Activated T-cell treated with anti-CD3 and anti-CD28 coated beads for 1 hour (primary cell): ENCODE results near the gene RNF149.

ENCODE experiments used
- DNase-seq: peaks from one replicate; pipeline ENCODE4 v3.0.0-alpha.2; 2020; ENCODE audit warnings: low read depth

Gene RNF149

DNA sequence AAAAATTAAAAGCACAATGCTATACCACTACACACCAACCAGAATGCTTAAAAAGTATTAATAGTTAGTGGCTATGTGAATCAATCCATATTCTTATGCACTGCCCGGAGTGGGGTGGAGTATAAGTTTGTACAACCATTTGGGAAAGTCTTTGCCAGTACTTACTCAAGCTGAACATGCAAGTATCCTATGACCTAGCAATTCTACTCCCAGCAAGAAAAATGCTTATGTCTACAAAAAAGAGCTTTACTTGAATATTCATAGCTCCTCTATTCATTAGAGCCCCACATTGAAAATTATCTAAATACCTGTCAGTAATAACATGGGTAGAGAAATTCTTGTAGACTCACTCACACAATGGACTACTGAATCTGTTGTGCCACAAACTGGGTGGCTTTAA is 77.3 kb downstream of the RNF149 start:
- DNase-seq, result no peak

DNA sequence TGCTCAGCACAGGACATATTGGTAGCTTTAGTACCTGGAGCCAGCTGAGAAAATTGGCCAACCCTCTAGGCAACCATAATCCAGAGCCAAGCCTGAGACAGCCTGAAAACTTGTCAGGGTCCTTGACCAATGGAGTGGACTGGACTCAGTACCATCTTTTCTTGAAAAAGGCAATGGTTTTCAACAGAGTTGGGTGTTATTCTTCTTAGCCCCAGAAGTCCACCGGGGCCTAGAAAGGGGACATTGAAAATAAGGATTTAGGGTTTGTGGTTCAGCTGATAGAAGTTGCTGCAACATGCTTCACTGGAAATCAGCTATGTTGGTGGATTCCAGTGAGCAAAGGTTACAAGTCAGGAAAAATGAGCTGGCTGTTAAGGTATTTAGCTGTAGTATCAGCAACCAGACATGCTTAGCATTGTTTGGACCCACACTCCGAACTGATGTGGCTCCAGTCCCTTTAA is 77.9 kb downstream of the RNF149 start:
- no peak for DNase-seq
